DMS79 treated with DMSO at 0.1 percent for 48 hours (cell line): ENCODE measurements around the gene MYH13.

Experiments
- DNase-seq: peaks from one replicate; lab custom pipeline; 2025; lab: John Stamatoyannopoulos, UW

MYH13 gene

GRCh38 chr17:10372906-10373305, at the start of gene MYH13:
Gene MYH13 (minus strand): TSS chr17:10373006. CDS start chr17:10364530, 8,476 bp downstream.
- DNase-seq = no peak

GRCh38 chr17:10421900-10422542, 49.2 kb upstream of the MYH13 start, which contains the start of gene MYH8:
Gene MYH8 (minus strand): TSS chr17:10421950. CDS start chr17:10420227, 1,723 bp downstream.
- DNase-seq = no peak

- DNase-seq = no peak
Measured at GRCh38 chr17:10421211-10421610, 48.4 kb upstream of the MYH13 start.

- no peak for DNase-seq
Measured at GRCh38 chr17:10420811-10421210, 48.0 kb upstream of the MYH13 start.

- no peak for DNase-seq
Measured at GRCh38 chr17:10417431-10417830, 44.6 kb upstream of the MYH13 start.

- DNase-seq = no peak
Measured at GRCh38 chr17:10415161-10415560, 42.4 kb upstream of the MYH13 start.

GRCh38 chr17:10403589-10403988, 30.8 kb upstream of the MYH13 start:
- DNase-seq = no peak

- DNase-seq = no peak
Measured at GRCh38 chr17:10398352-10398751, 25.5 kb upstream of the MYH13 start.

- DNase-seq = no peak
Measured at GRCh38 chr17:10396524-10397163, 23.8 kb upstream of the MYH13 start.

GRCh38 chr17:10394201-10394887, 21.5 kb upstream of the MYH13 start:
- no peak for DNase-seq

- DNase-seq = no peak
Measured at GRCh38 chr17:10392880-10393279, 20.1 kb upstream of the MYH13 start.

GRCh38 chr17:10385871-10386270, 13.1 kb upstream of the MYH13 start:
- no peak for DNase-seq

GRCh38 chr17:10384175-10384574, 11.4 kb upstream of the MYH13 start:
- DNase-seq = no peak

- DNase-seq = no peak
Measured at GRCh38 chr17:10380631-10381408, 8.0 kb upstream of the MYH13 start.

- DNase-seq = no peak
Measured at GRCh38 chr17:10370016-10370608, 2.7 kb downstream of the MYH13 start.

- DNase-seq = no peak
Measured at GRCh38 chr17:10369239-10369638, 3.6 kb downstream of the MYH13 start.

GRCh38 chr17:10368561-10368960, 4.2 kb downstream of the MYH13 start:
- no peak for DNase-seq

GRCh38 chr17:10360578-10360977, 12.2 kb downstream of the MYH13 start:
- no peak for DNase-seq

GRCh38 chr17:10357768-10358167, 15.0 kb downstream of the MYH13 start:
- no peak for DNase-seq

GRCh38 chr17:10354651-10355050, 18.2 kb downstream of the MYH13 start:
- DNase-seq = no peak

- no peak for DNase-seq
Measured at GRCh38 chr17:10352893-10353292, 19.9 kb downstream of the MYH13 start.

- no peak for DNase-seq
Measured at GRCh38 chr17:10349403-10349802, 23.4 kb downstream of the MYH13 start.
